C4-2B (cell line): ENCODE results near the gene EMC9.

ENCODE experiments used
- H3K27ac ChIP-seq: fragments of 450-650 bp; 2 replicates; pipeline ENCODE4 v1.5.1; 2017
- CTCF ChIP-seq: fragments of 450-650 bp; conservative IDR thresholded peaks from 2 replicates; pipeline ENCODE4 v1.5.1; 2017; ENCODE audit warnings: mild to moderate bottlenecking
- ZFX ChIP-seq: fragments of 450-650 bp; IDR thresholded peaks from 2 replicates; pipeline ENCODE4 v1.6.1; 2017

EMC9 gene

GRCh38 chr14:24126939-24127338 lies 14.5 kb downstream of the EMC9 start:
- H3K27ac ChIP-seq = no peak overlapping the region
- no peak for TF ChIP-seq CTCF
- no peak for TF ChIP-seq ZFX

GRCh38 chr14:24123424-24124417 lies 17.7 kb downstream of the EMC9 start:
- H3K27ac ChIP-seq = no peak overlapping the region
- no peak for TF ChIP-seq ZFX
- no peak for TF ChIP-seq CTCF

GRCh38 chr14:24122898-24123297 lies 18.5 kb downstream of the EMC9 start:
- H3K27ac ChIP-seq = no peak overlapping the region
- TF ChIP-seq CTCF (no peak), ZFX (no peak)

- no peak for TF ChIP-seq CTCF
- no peak for TF ChIP-seq ZFX
- H3K27ac ChIP-seq = no peak overlapping the region
These were observed 19.0 kb downstream of the EMC9 start for GRCh38 chr14:24122416-24122815.

- H3K27ac ChIP-seq = no peak overlapping the region
- TF ChIP-seq ZFX = no peak
- TF ChIP-seq CTCF = no peak
These were observed 20.2 kb downstream of the EMC9 start for GRCh38 chr14:24121210-24121609.

GRCh38 chr14:24119691-24120090 lies 21.7 kb downstream of the EMC9 start:
- no peak overlapping the region for H3K27ac ChIP-seq
- TF ChIP-seq CTCF (no peak), ZFX (no peak)

- TF ChIP-seq CTCF (no peak), ZFX (no peak)
- no peak overlapping the region for H3K27ac ChIP-seq
These were observed 24.2 kb downstream of the EMC9 start for GRCh38 chr14:24117179-24117578.
